Epithelial cell of esophagus (primary cell): ENCODE results near the gene COG6.

ENCODE experiments used
- DNase-seq: peaks from one replicate; pipeline ENCODE4 v3.0.0; 2010; ENCODE audit warnings: low read depth
- H3K4me3 ChIP-seq: 2 replicates; pipeline ENCODE4 v1.5.1; 2011; ENCODE audit warnings: mild to moderate bottlenecking, low read length, control low read depth
- TF ChIP-seq, protein P1 (sequence below): IDR thresholded peaks from 2 replicates; pipeline ENCODE4 v1.5.1; 2011; ENCODE audit warnings: low read depth, mild to moderate bottlenecking, low read length, control low read depth, inconsistent platforms; ENCODE audit not compliant: insufficient read depth; ENCODE audit errors: missing control alignments

Gene COG6

DNA sequence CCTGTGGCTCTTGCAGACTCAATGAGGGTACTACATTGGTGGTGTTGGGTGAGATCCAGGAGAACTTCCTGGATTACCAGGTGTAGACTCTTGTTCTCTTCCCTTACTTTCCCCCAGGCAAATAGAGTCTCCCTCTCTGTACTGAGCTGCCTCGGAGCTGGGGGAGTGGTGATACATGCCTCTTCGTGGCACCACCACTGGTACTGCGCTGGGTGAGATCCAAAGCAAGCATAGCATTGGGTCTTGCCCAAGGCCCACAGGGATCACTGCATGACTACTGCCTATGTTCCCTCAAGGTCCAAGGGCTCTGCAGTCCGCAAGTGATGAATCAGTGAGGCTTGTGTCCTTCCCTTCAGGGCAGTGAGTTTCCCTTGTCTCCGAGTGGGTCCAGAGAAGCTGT, 81.6 kb downstream of the COG6 start:
- TF ChIP-seq, protein P1, sequence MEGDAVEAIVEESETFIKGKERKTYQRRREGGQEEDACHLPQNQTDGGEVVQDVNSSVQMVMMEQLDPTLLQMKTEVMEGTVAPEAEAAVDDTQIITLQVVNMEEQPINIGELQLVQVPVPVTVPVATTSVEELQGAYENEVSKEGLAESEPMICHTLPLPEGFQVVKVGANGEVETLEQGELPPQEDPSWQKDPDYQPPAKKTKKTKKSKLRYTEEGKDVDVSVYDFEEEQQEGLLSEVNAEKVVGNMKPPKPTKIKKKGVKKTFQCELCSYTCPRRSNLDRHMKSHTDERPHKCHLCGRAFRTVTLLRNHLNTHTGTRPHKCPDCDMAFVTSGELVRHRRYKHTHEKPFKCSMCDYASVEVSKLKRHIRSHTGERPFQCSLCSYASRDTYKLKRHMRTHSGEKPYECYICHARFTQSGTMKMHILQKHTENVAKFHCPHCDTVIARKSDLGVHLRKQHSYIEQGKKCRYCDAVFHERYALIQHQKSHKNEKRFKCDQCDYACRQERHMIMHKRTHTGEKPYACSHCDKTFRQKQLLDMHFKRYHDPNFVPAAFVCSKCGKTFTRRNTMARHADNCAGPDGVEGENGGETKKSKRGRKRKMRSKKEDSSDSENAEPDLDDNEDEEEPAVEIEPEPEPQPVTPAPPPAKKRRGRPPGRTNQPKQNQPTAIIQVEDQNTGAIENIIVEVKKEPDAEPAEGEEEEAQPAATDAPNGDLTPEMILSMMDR: no peak
- H3K4me3 ChIP-seq: no peak overlapping the region
- no peak for DNase-seq

DNA sequence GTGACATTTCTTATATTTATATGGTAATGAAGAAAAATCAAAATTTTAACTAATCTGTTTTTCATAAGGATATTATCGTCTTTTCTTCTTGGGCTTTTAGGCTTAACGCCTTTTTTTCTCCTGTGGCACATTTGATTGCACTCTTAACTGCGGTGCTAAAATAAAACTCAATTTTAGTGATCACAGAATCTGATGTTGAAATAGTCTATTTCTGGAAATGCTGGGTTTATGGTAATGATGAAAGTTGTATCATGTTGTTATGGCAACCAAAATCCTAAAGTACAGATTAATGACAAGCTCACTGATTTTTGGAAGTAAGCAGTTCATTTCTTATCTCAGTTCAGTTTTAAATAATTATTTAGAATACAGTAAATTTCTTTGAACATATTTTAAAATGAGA, 85.3 kb downstream of the COG6 start:
- TF ChIP-seq, protein P1: no peak
- no peak for DNase-seq
- no peak overlapping the region for H3K4me3 ChIP-seq

DNA sequence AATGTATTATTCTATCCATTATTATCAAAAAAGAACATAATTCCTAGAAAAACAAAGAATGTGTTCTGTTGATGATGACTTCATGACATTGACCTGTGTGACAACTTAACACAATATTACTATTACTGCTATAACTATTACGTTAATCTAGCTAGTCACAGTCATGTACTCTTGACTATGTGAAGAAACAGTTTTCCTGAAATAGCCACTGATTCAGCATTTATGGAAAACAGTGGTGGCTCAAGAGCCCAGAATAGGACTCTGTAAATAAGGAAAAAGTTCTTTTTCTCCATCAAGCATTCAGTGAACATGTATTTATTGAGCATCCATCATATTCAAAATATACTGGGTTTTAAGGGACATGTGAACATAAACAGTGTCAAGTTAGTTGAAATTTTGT, 93.5 kb downstream of the COG6 start:
- TF ChIP-seq, protein P1: no peak
- no peak for DNase-seq
- H3K4me3 ChIP-seq: no peak overlapping the region

DNA sequence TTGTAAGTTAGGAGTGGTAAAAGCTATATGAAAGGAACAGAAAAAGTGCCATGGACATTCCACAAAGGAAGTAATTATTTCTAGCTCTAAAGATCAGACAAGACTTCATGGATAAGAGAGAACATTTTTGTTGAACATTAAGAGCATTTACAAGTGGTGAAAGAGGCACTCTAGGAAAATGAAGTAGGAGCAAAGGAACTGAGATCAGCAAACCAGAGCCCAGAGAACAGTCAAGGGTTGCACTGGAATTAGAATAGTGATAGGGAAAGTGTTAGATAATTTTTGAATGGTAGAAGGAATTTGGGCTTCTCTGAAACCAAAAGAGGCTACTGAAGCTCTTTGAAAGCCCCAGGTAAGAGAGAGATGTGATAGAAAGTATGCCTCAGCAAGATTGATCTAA, 94.1 kb downstream of the COG6 start:
- TF ChIP-seq, protein P1: no peak
- DNase-seq: no peak
- H3K4me3 ChIP-seq: no peak overlapping the region

DNA sequence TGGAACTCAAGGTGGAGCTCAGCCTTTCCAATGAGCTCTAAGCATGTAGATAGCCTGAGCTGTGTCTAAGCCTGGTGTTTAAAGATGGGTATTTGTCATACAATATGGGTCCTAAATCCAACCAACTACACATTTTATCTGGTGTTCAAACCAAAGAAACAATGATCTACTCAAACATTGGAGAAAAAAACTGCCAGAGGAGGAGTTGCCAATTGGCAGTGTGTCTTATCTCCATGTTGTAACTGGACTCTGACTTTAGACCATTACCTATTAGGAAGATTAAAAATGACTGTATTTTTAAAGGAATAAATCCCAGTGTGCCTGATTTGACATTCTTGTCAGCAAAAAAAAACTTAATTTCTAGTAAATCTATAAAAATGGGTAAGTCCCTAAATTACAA, 96.3 kb downstream of the COG6 start:
- H3K4me3 ChIP-seq: no peak overlapping the region
- no peak for DNase-seq
- TF ChIP-seq, protein P1: no peak

DNA sequence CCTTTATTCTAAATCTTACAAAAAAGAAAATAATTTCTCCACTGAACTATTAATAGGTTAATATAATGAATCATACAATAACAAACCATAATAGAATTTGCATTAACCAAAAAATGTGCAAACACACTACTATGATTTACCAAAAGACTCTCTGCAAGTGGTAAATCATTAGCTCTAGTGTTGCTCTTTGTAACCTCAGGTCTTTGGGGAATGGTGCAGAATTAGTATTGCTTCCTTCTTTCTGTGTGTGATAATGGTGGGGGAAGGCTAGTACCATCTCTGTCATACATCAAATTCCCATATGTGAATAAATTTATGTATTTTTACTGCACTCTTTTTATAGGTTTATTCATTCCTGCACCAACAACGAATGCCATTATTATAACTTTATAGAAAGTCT, 105.1 kb downstream of the COG6 start:
- no peak for DNase-seq
- TF ChIP-seq, protein P1: no peak
- no peak overlapping the region for H3K4me3 ChIP-seq

DNA sequence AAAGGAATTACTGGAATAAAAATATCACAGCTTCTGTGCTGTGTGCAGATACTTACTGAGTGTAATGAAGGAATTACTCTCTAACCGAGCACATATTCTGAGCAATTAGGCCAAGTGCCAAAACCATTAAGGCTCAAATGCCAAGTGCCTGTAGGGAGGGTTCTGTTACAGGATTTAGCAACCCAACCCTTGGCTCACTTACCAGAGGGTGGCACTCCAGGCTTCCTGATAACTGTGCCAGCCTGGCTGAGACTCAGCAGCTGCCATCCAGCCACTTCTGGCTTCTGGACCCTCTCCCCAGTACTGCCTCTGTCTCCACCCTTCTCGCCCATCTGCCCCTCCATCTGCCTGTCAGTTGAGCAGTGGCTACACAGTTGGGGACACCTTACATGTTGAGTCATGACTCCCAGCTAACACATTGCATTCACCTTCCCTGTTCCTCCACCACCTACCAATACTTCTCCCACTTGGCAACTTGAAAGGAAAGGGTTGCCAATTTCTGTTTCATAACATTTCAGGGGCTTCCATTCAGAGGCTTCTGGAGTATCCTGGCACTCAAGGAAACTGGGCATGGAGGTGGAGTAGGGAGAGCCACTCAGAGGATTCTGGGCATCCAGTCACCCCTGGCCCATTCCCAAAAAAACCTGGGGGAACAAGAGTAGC, 110.5 kb downstream of the COG6 start:
- H3K4me3 ChIP-seq: no peak overlapping the region
- peak; percentile 66 for DNase-seq
- TF ChIP-seq, protein P1: peak; percentile 67
